Measurements from ENCODE around the gene ZBTB39. TPM values are rescaled to one million over a fixed set of nuclear protein-coding genes. Genes with fewer than 3 reads are reported as not detected.

The ZBTB39 gene
- total RNA-seq, 1 experiment from 2014 or later, result 31.2 TPM

DNA sequence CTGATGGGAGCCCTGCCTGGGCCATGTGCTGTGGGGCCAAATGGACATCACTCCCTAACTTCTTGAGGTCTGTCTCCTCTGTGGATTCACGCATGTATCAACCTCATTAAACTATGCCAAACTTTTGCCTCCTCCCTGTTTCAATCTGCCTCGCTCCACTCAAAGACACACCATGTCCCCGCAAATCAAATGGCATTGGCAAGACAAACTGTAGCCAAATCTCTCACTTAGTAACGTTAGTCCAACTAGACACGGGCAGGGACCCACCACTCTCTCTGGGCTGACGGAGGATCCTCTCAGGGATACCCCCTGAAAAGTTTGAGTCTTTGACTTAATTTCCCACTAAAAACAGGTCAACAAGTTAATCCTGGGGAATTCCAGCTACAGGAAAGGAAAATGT is 8.0 kb downstream of the ZBTB39 start:
- Histone ChIP-seq H3K27me3 (ENCODE audit: insufficient read depth, low read length) (no peaks in the 10 kb centered on the region), H3K23me2 (ENCODE audit: insufficient read length, low read depth, low read length, poor library complexity, severe bottlenecking) (no peaks in the 10 kb centered on the region), H4K20me1 (ENCODE audit: control insufficient read depth, insufficient read depth, insufficient read length) (no peaks in the 10 kb centered on the region)

More for the DNA sequence above, 8.0 kb downstream of the ZBTB39 start:
- Histone ChIP-seq H3K56ac (ENCODE audit: insufficient read length, low read depth, low read length) (no peak overlapping the region), H2AK5ac (ENCODE audit: insufficient read length, low read length) (no peak overlapping the region), H2BK12ac (ENCODE audit: insufficient read length, low read depth, low read length) (no peak overlapping the region), H3K79me2 (ENCODE audit: insufficient read depth, low read length) (peaks cover 3% of the 10 kb centered on the region), H3K9ac (ENCODE audit: extremely low read depth, insufficient read length, low read length) (no peak overlapping the region), H3K4me2 (ENCODE audit: insufficient read depth, insufficient read length, low read length) (no peak overlapping the region), H2BK5ac (ENCODE audit: insufficient read length, low read length) (no peak overlapping the region), H2AFZ (ENCODE audit: low read length) (no peak overlapping the region), H3K9me3 (ENCODE audit: control insufficient read depth, low read depth, low read length) (no peaks in the 10 kb centered on the region), H3K27ac (ENCODE audit: insufficient read length, low read depth, low read length) (no peak overlapping the region), H3K4ac (ENCODE audit: low read depth, low read length) (no peak overlapping the region), H3K23ac (ENCODE audit: insufficient read length, low read depth, low read length) (no peak overlapping the region), H4K8ac (replicated peaks; ENCODE audit: insufficient read length, low read depth, low read length) (no peak overlapping the region), H4K91ac (ENCODE audit: insufficient read length, low read depth, low read length) (no peak overlapping the region), H3K14ac (ENCODE audit: insufficient read depth, low read length) (no peak overlapping the region), H2BK20ac (ENCODE audit: low read depth, low read length, poor library complexity, severe bottlenecking) (no peak overlapping the region), H3K4me1 (ENCODE audit: insufficient read depth, low read length) (no peaks in the 10 kb centered on the region), H3K18ac (ENCODE audit: insufficient read length, low read depth, low read length) (no peak overlapping the region), H3T11ph (ENCODE audit: low read length) (no peak overlapping the region), H2BK120ac (ENCODE audit: low read depth, low read length, poor library complexity, severe bottlenecking) (no peak overlapping the region), H4K5ac (ENCODE audit: insufficient read length, low read depth, low read length) (no peak overlapping the region), H2BK15ac (ENCODE audit: low read depth, low read length) (no peak overlapping the region), H3K79me1 (ENCODE audit: insufficient read depth, low read depth, low read length, poor library complexity, severe bottlenecking) (peaks cover 13% of the 10 kb centered on the region)
- H3K4me3 Mint-ChIP-seq, result no peak overlapping the region
- H3K27me3 Mint-ChIP-seq (ENCODE audit: low read depth), result no peaks in the 10 kb centered on the region
- H3K27ac Mint-ChIP-seq, result no peak overlapping the region
- no CpG with 5 or more reads among the region's 6 CpGs for WGBS (ENCODE audit: extremely low coverage, insufficient read length, low lambda C conversion rate)
- H3K36me3 Mint-ChIP-seq (ENCODE audit: insufficient read depth in 1 of 3, low read depth in 3 of 3), result peaks cover 17 to 54% (median 49%) of the 10 kb centered on the region in 3 experiments
- TF ChIP-seq, protein P1, sequence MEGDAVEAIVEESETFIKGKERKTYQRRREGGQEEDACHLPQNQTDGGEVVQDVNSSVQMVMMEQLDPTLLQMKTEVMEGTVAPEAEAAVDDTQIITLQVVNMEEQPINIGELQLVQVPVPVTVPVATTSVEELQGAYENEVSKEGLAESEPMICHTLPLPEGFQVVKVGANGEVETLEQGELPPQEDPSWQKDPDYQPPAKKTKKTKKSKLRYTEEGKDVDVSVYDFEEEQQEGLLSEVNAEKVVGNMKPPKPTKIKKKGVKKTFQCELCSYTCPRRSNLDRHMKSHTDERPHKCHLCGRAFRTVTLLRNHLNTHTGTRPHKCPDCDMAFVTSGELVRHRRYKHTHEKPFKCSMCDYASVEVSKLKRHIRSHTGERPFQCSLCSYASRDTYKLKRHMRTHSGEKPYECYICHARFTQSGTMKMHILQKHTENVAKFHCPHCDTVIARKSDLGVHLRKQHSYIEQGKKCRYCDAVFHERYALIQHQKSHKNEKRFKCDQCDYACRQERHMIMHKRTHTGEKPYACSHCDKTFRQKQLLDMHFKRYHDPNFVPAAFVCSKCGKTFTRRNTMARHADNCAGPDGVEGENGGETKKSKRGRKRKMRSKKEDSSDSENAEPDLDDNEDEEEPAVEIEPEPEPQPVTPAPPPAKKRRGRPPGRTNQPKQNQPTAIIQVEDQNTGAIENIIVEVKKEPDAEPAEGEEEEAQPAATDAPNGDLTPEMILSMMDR (conservative IDR thresholded peaks at IDR 0.05), result no peak
- no peak for DNase-seq
- H3K9me3 Mint-ChIP-seq, result no peaks in the 10 kb centered on the region; a peak in 1 of 5 replicates
- peaks cover 7% of the 10 kb centered on the region in 2 experiments for H3K4me1 Mint-ChIP-seq
